GM19463 (cell line): ENCODE measurements around the gene CECR2.
"Not testable (repeated sequence)": the region's sequence is repeated elsewhere in the genome, so short reads cannot be mapped to it uniquely, and the experiment has no call there.

ENCODE experiments used
- ATAC-seq: cut with Tn5 transposase; IDR thresholded peaks from one replicate; pipeline ENCODE4 v1.9.1; 2021; ENCODE audit warnings: mild to moderate bottlenecking, moderate library complexity; ENCODE audit not compliant: unreplicated experiment

The CECR2 gene

GRCh38 chr22:17501679-17502285, 132.5 kb downstream of the CECR2 start:
- ATAC-seq = no peak

DNA sequence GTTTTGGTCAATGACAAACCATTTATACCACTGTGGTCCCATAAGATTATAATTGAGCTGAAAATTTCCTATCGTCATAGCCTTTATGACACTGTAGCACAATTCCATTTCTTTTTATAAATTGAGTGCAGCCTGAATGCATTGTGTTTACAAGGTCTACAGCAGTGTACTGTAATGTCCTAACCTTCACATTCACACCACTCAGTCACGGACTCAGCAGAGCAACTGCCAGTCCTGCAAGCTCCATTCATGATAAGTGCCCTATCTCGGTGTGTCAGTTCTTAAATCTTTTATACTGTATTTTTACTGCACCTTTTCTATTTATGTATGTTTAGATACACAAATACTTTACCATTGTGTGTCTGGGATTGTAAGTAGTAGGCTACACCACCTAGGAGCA, 138.8 kb downstream of the CECR2 start:
- no peak for ATAC-seq

DNA sequence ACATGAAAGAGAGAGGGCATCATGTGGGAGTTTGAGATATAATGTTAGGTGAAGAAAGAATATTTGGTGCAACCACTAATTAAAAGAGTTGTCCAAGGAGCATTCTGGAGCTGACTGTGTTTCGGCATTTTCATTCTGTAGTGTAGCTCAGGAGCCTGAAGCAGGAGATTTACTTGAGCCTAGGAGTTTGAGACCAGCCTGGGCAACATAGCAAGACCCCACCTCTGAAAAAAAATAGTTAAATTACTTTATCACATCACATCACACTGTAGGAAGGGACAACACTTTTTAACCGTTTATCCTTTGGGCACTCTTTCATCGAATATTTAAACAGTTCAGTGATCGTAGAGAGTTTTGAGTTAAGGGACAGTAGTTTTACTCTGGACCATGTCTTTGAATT, 143.7 kb downstream of the CECR2 start:
- ATAC-seq = no peak

GRCh38 chr22:17513612-17514011, 144.4 kb downstream of the CECR2 start:
- no peak for ATAC-seq

DNA sequence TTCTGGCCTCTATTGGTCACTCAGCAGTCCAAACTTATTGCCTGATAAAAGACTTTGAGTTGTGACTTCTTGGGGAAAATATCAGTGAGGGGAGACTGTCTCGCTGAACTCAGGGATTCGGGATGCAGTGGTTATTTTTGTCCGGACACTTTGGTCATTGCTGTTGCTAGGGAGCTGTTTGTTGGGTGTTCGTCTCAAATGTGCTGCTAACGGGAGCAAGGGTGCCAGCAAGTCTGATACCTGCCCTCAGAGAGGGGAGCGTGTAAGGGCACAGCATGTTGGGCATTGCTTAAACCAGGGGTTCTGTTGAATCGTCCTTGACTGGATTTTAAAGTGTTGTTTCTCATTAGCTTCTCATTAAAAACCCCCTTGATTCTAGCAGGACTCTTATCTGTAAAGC, 144.8 kb downstream of the CECR2 start:
- no peak for ATAC-seq

GRCh38 chr22:17518406-17518805, 149.1 kb downstream of the CECR2 start:
- no peak for ATAC-seq

DNA sequence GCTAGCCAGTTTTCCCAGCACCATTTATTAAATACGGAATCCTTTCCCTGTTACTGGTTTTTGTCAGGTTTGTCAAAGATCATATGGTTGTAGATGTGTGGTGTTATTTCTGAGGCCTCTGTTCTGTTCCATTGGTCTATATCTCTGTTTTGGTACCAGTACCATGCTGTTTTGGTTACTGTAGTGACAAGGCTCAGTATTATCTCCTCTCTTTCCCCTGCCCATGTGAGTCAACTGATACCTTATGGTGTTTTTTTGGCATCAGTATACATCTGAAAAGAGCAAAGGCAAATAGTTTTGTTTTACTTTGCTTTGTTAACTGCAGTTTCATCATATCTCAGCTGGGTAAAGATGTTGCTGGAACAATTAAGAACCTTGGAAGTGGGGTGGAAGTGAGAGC, 152.7 kb downstream of the CECR2 start:
- not testable (repeated sequence) for ATAC-seq

DNA sequence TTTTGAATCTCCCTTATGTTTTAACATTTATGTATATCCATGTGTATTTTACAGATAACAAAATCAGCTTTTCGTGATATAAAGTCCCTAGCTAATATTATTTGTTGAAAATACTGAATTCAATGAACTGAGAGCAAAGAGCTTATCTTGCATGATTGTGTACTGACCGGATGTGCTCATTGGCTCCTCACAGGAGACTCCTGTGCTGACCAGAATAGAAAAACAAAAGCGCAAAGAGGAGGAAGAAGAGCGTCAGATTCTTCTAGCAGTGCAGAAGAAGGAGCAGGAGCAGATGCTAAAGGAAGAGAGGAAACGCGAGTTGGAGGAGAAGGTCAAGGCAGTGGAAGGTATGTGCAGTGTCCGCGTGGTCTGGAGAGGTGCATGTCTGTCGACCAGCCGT, 154.7 kb downstream of the CECR2 start:
- ATAC-seq = no peak

DNA sequence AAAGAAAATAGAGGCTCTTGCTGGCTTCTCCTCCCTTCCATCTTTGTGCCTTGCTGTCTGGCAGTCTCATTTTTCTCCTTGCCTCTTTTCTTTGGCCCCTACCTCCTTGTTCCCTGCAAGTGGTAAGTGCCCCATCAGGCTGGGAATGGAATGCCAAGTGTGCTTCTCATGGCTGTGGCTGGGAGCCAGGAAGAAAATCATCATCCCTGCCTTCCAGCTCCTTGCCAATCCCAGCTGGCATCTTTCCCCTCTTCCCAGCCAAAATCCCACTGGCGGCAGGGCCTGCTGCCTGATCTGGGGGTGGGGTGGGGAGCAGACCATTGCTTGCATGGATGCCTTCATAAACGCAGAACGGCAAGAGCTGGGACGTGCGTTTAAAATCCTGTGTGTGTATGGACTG, 167.0 kb downstream of the CECR2 start:
- no peak for ATAC-seq

GRCh38 chr22:17537155-17537554, 167.9 kb downstream of the CECR2 start:
- ATAC-seq = no peak

- ATAC-seq = no peak
Observed at GRCh38 chr22:17540481-17540880, 171.2 kb downstream of the CECR2 start.

GRCh38 chr22:17541476-17541875, 172.2 kb downstream of the CECR2 start:
- ATAC-seq = no peak

DNA sequence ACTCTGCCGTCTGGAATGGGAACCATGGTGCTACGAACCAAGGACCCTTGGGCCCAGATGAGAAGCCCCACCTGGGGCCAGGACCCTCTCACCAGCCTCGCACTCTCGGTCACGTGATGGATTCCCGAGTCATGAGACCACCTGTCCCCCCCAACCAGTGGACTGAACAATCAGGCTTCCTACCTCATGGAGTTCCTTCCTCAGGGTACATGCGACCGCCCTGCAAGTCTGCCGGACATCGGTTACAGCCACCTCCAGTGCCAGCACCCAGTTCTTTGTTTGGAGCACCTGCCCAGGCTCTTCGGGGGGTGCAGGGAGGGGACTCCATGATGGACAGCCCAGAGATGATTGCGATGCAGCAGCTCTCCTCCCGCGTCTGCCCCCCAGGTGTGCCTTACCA, 173.2 kb downstream of the CECR2 start:
- no peak for ATAC-seq

GRCh38 chr22:17548010-17548755, 178.9 kb downstream of the CECR2 start:
- no peak for ATAC-seq

- no peak for ATAC-seq
Observed at GRCh38 chr22:17548756-17549035, 179.4 kb downstream of the CECR2 start.

DNA sequence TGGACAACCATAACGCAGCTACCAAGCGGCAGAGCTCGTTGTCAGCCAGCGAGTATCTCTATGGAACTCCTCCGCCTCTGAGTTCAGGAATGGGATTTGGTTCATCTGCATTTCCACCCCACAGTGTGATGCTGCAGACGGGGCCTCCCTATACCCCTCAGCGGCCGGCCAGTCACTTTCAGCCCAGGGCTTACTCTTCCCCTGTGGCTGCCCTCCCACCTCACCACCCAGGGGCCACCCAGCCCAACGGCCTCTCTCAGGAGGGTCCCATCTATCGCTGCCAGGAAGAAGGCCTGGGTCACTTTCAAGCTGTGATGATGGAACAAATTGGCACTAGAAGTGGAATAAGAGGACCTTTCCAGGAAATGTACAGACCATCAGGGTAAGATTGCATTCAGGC, 179.9 kb downstream of the CECR2 start:
- no peak for ATAC-seq

DNA sequence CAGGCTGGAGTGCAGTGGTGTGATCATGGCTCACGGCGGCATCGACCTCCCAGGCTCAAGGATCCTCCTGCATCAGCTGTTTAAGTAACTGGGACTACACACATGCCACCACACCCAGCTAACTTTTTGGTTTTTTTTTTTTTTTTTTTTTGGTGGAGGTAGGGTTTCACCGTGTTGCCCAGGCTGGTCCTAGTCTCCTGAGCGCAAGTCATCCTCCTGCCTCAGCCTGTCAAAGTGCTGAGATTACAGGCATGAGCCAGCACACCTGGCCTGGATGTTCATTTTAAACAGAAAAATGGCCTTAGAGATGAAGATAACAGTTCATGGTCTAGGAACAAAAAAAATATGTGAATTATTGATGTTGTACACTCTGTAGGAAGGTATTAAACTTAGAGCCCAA, 180.4 kb downstream of the CECR2 start:
- ATAC-seq = no peak

- ATAC-seq = no peak
Observed at GRCh38 chr22:17552737-17553136, 183.5 kb downstream of the CECR2 start.

DNA sequence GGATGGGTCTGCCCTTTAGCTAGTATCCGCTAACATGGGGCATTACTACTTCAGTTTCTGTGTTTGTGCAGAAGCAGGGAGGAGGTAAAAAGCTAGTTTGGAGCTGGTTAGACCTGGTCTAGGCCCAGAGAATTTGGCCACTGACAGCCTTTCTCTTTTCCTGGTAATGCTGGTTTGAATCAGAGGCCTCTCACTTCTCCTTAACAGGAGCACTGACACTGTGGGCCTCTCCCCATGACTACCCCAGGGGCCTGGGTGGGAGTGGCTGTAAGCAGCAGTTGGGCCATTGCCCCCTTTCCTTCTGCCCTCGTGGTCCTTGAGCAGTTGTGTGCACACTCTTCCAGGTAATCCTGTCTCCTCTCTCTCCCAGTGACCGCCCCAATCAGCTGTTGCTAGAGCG, 185.6 kb downstream of the CECR2 start:
- no peak for ATAC-seq

DNA sequence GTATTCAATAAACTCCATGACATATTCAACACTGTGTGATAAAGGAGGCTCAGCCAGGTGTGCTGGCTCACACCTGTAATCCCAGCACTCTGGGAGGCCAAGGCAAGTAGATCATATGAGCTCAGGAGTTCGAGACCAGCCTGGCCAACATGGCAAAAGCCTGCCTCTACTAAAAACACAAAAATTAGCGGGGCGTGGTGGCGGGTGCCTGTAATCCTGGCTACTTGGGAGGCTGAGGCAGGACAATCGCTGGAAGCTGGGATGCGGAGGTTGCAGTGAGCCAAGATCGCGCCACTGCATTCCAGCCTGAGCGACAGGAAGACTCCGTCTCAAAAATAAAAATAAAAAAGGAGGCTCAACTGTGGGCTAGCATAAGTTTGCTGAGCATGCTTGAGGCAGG, 189.9 kb downstream of the CECR2 start:
- no peak for ATAC-seq

DNA sequence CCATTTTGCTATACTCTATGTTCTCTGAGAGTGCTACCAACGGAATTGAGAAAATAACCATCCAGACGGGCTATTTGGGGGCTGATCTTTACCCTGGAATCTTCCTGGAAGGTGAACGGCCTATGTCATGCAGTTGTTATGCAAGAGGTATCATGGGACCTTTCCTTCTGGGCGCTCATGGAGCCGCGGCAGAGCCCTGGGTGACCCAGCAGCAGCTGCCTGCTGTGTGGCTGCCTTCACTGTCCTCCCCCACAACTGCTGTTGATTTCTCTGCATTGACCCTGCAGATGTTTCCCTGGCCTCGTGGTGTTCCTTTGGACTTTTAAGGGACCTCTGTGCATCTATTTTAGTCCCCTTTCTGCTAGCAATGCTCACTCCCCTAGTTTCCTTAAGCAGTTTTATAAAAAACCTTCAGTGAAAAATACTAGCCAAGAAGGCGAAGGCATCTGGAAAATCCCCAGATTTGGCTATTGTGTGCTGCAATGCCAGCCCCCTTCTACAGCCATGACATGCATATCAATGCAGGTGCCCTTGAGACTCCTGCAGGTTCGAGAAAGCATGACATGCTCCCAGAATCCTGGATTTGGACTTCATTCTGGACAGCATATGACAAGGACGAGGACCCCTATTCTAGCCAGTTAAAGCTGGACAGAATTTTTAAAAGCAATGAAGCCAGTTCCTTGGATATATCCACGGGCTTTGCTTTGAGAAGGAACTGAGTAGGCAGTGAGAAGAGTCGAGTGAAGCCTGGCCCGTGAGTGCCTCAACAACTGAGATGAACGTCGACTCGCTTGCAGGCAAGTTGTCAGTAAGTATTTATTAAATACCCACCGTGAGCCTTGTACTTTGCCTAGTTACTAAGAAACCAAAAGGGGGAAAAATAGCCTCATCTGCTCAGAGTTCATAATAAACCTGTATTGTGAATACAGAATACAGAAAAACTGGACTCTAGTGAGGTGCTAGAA, 193.9 kb downstream of the CECR2 start, which contains the start of gene SLC25A18:
SLC25A18 (plus strand) TSS at position 593 of the 965 bp plus-strand sequence. CDS start 16,447 bp downstream, outside the sequence.
- no peak for ATAC-seq

- ATAC-seq = no peak
Observed at GRCh38 chr22:17563936-17564391, 194.7 kb downstream of the CECR2 start.
